GM21737 (cell line): ENCODE data around the gene ARL4D.
"Not testable (repeated sequence)": the region's sequence is repeated elsewhere in the genome, so short reads cannot be mapped to it uniquely, and the experiment has no call there.

Experiments
- ATAC-seq: cut with Tn5 transposase; IDR thresholded peaks from one replicate; pipeline ENCODE4 v1.9.1; 2021; ENCODE audit warnings: mild to moderate bottlenecking, moderate library complexity; ENCODE audit not compliant: unreplicated experiment

ARL4D gene

DNA sequence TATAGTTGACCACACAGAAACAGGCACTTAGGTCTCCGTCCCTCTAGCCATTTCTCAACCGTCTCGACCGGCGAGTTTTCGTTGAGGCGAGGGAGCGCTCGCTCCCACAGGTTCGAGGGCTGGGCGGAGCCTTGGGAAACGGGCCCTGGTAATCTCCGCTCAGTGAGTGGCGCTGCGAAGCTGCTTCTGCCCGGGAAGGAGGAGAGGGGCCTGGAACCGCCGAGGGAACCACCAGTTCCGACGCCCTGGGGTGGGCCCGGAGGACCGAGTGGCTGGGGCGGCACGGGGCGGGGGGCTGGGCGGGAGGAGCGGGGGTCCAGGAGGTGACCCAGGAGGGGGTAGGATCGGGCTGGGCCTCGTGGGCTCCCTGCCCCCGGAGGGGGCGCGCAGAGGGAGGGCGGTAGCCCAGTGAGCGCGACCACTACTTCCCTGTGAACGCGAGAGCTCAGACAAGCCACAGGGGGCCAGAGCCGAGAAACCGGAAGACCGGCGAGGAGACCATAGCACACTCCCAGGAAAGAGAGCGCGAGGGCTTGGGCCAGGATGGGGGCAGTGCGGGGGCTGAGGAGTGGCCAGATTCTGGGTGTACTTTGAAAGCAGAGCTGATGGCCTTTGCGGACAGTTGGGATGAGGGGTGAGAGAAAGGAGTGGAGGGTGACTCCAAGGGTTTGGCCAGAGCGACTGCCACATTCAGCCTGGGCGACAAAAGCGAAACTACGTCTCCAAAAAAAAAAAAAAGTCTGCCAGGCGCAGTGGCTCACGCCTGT, 29.9 kb upstream of the ARL4D start:
- no peak for ATAC-seq

DNA sequence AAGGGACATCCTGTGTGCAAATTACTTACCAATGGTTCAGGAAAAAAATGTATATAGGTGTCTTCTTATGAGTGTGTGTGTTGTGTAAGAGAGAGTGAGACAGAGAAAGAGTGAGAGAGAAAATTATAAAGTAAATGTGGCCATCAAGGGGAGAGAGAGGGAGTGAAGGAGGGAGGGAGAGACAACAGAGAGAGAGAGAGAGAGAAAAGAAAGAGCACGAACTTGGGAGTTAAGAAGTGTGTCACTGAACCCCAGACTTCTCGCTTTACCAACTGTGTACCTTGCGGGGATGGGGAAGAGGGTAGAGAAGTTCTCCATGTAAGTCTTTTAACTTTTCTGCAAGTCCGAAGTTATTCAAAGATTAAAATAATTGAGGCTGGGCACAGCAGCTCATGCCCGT, 28.8 kb upstream of the ARL4D start:
- no peak for ATAC-seq

DNA sequence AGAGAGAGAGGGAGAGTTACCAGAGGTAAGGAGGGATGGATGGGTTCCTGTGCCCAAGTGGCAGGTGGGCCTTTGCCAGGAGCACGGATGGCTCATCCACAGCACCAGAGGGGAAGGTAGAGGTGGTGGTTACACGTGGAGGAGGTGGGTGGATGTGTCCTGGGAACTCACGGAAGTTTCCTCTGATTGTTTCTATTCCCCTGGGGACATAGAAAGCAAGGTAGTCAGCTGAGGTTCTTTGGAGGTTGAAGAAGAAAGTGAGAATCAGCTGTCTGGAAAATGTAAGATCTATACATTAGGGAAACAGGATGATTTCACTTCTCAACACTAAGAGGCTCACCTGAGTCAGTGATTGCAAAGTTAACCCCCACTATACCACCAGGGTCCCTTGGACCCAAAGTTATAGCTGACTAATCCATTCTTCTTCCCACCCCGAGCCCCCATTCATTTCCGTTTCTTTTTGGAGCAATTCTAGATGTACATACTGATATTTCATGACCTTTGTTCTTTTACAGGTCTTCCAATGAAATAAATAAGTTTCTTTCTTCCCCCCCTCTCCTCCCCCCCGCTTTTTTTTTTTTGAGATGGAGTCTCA, 27.5 kb upstream of the ARL4D start:
- ATAC-seq = no peak

DNA sequence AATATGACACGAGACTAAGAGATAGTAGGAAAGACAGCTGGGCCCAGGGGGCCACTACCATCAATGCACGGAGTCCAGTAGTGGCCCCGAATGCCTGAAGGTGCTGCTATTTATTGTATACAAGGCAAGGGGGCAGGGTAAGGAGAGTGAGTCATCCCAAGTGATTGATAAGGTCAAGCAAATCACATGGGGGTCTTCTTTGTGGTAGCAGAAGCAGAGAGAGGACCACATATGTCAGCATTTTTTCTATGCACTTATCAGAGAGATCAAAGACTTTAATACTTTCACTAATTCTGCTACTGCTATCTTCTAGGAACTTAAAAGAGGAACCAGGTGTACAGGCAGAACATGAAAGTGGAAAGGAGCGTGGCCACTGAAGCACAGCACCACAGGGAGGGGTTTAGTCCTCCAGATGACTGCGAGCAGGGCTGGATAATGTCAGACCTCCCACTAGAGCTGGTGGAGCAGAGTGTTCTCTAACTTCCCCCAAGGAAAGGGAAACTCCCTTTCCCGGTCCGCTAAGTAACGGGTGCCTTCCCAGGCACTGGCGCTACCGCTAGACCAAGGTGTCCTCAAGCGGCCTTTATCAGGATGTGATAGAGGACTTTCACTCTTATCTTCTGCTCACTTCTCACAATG, 26.4 kb upstream of the ARL4D start:
- no peak for ATAC-seq

DNA sequence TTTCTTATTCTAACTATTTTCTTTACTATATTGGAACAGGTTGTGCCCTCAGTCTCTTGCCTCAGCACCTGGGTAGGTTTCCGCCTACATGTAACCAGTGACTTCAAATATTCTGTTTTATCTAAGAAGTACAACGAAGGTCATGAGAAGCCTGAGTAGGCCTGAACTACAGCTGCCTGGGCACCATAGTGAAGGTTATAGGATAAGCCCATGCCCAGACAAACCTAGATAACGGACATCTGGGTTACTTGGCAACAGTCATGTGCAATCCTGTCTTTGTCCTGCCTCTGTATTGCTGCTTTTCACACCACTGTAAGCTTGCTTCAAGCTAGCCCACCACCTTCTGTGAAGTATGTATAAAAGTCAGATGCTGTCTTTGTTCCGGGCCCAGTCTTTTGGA, 25.4 kb upstream of the ARL4D start:
- ATAC-seq = no peak

DNA sequence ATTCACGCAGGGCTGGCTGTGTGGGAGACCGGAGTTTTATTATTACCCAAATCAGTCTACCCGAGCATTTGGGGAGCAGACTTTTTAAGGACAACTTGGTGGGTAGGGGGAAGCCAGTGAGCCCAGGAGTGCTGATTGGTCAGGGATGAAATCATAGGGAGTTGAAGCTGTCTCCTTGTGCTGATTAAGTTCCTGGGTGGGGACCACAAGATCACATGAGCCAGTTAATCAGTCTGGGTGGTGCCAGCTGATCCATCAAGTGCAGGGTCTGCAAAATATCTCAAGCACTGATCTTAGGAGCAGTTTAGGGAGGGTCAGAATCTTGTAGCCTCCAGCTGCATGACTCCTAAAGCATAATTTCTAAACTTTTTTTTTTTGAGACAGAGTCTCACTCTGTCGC, 22.9 kb upstream of the ARL4D start:
- not testable (repeated sequence) for ATAC-seq

DNA sequence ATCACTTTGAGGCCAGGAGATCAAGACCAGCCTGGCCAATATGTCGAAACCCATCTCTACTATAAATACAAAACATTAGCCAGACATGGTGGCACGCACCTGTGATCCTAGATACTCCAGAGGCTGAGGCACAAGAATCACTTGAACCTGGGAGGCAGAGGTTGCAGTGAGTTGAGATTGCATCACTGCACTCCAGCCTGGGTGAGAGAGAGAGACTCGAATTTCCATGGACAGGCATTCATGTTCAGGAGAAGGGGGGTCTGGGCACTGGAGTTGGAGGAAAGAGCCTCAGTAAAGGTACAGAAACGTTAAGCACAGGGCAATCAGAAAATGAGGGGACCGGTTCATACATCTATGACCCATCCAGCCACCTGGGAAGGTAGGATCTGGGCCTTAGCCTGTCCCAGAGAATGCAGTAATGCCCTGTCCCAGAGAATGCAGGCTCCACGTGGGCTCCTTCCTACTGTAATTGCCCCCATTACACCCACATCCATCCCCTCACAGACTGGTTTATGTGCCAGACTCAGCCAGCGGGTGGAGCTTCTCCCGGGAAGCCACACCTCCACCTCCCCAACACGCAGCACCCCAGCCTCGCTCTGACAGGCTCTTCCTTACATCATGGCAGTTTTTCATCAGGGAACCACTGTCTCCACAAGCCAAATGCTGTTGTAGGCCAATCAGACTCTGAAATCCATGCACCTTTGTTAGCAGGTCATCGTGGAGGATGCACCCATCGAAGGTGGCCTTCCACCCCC, 21.6 kb upstream of the ARL4D start:
- ATAC-seq = no peak

DNA sequence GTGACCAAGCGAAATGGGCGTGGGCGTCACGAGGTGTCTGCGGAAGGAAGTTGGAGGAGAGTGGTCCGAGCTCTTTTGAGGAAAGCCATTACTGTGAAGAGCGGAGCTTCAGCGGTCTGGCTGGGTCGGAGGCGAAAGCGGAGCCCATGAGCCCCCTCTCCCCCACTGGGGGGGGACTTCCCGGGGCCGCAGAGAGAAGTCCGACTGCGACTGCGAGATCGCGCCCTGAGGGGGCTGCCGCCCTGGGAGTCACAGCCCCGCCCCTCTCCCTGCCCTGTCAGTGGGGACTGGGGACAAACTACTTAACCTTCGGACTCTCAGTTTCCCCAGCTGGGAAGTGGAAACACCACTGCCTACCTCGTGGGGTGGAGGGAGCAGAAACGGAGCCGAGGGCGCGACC, 20.0 kb upstream of the ARL4D start:
- ATAC-seq = no peak

DNA sequence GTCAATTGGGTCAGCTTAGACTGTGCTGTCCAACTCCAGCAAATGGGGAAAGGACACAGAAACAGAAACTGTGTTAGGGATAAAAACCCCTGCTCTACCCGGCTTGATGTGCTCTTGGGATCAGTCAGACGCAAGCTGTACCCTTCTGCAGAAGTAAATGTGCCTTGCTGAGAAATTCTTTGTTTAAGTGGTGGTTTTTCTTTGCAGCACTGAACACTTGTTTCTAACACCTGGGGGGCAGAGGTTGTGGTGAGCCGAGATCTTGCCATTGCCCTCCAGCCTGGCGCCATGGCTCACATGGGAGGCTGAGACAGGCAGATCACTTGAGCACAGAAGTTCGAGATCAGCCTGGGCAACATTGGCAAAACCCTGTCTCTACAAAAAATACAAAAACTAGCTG, 18.5 kb upstream of the ARL4D start:
- ATAC-seq = no peak

DNA sequence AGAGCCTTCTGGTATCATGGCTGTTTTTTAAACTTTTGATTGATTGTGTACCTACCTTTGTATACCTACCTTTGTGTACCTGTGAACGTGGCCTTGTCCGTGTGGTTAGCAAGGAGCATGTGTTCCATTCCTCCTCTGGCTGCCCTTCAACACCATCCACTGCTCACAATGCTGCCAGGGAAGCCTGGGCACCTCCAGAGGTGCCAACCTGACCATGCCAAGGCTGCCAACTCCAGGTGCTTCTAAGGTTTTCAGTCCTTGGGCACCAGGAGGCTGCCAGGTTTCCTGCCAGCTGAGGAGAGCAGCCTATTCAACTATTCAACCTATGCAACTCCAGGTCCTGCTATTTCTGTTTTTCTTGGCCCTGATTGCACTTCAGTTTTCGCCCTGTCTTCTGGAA, 17.6 kb upstream of the ARL4D start:
- ATAC-seq = no peak

DNA sequence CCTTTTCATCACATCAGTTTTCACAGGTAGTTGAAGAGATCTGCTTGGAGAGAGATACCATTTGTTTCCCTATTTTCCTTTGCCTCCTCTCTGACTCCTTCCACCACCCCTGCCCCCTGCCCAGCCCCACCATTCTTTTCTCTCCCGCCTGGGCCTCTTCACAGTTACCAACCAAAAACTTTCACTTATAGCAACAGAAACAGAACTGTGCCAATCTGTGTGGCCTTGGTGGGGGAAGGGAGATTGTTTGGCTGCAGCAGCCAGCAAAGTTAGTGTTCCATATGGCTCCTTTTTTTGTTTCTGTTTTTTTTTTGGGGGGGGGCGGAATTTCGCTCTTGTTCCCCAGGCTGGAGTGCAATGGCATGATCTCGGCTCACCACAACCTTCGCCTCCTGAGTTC, 17.2 kb upstream of the ARL4D start:
- ATAC-seq = no peak

DNA sequence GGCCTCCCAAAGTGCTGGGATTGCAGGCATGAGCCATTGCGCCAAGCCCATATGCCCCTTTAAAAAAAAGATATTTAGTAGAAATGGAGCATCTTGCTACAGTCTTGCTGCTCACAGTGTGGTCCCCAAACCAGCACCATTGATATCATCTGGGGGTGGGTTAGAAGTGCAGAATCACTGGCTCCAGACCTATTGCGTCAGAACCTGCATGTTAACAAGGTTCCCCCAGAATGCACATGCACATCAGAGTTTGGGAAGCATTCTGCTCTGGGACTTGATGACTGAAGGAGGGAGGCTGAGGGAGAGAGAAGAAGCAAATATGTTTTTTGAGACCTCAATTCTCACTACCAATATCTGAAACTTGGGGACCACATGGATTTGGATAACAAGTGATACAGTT, 16.0 kb upstream of the ARL4D start:
- ATAC-seq = no peak

DNA sequence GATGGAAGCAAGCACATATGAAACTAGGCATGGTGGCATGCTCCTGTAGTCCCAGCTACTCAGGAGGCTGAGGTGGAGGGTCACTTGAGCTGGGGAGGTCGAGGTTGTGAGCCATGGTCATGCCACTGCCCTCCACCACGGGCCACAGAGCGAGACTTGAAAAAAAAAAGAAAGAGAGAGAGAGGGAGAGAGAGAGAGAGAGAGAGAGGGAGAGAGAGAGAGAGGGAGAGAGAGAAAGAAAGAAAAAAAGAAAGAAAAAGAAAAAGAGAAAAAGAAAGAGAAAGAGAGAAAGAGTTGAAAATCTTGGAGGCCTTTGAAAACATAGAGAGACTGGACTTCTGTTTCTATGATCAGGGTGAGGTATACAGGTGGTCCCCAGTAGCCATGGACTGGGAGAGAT, 15.4 kb upstream of the ARL4D start:
- no peak for ATAC-seq

DNA sequence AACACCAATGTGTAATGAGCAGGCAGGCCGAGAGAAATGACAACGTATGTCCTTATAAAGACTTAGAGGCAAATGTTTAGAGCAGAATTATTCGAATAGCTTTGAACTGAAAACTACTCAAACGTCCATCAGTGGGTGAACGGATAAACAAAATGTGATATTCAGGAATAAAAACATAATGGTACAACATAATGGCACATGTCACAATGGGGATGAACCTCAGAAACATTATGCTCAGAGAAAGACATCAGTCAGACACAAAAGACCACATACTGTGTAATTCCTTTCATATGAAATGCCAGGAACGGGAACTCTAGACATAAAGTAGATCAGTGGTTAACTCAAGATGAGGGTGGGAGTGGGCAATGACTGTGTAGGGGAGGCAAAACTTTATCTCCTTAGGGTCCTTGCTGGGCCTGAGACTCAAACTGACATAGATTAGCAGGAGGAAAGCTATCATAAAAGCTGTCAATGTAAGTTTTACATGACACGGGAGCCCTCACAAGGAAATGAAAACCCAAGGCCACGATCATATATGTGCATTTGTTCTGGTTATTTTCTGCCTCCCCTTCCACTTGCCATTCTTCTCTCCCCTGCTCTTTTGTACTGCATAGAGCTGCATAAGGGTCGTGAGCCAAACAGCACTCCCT, 14.8 kb upstream of the ARL4D start:
- ATAC-seq = no peak

DNA sequence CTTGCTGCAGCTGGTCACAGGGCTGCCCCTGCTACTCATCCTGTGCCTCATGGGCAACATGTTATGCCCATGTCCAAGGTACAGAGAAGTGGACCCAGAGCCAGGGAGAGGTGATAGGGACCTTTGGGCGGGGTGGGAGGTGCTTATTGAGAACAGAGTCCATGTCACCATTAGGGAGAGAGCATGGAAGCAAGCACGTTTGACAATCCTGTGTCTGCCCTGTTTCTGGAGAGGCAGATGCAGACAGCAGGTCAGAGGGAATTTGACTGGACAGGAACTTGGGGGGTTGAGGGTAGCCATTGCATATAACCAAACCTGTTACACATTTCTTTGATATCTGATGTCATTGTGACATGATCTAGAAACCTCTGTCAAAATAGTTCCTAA, 14.3 kb upstream of the ARL4D start:
- no peak for ATAC-seq

DNA sequence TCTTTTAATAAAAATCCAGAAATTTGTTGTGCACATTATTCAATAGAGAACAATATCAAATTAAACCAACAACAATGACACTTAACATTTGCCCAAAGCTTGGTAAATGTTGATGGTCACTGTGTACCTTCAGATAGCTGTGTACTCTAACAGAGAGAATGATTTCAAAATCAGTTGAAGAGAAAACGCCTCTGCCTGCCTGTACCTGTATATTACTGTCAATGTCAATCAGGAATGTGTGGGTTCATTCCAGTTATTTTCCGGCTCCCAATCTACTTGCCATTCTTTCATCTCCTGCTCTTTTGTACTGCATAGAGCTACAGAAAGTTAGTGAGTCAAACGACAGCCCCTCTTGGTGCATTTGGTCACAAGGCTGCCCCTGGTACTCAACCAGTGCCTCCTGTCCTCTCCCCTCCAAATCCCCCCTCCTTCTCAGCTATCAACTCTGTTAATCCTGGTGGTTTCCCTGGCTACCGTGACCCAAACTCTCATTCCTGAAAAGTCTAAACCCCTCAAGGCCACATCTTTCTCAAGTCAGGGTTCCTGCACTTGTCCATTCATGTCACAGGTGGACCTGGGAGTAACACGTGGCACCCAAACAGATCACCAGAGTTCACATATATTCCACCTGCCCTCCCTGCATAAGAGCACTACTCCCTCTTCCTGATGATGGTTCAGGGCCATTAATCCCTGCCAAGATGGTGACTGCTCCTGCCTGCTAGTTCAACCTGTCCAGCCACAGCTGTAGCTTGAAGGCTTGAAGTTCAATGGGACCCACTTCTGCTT, 13.6 kb upstream of the ARL4D start:
- ATAC-seq = no peak

DNA sequence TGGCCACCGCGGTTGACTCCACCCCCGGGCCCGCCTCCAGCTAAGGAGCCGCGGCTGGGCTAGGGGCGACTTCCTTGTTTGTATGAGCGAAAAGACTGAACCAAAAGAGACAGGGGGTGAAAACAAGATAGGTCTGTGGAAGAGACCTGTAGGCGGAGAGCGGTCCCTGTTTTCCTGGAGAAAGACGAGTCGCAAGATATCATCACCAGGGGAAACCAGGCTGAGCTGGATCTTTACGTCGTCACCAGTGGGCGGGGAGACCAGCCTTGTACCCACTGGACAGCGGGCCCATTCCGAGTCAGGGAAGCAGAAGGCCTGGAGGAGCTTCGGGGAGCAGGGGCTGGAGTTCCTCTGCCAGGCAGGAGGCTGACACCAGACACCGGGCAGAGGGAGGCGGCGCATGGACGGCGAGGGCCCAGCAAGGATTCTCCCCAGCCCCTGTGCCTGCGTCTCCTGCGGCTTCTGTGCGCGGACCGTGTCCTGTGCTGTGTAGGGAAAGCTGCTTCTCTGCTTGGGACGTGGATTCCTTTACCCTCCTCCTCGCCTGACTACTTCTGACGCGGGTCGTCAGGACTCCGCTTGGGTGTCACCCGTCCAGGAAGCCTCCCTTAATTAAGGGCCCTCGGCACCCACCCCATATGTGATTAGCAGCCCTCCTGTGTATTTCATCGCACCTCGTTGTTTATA, 10.3 kb upstream of the ARL4D start:
- peak; percentile 71 for ATAC-seq

DNA sequence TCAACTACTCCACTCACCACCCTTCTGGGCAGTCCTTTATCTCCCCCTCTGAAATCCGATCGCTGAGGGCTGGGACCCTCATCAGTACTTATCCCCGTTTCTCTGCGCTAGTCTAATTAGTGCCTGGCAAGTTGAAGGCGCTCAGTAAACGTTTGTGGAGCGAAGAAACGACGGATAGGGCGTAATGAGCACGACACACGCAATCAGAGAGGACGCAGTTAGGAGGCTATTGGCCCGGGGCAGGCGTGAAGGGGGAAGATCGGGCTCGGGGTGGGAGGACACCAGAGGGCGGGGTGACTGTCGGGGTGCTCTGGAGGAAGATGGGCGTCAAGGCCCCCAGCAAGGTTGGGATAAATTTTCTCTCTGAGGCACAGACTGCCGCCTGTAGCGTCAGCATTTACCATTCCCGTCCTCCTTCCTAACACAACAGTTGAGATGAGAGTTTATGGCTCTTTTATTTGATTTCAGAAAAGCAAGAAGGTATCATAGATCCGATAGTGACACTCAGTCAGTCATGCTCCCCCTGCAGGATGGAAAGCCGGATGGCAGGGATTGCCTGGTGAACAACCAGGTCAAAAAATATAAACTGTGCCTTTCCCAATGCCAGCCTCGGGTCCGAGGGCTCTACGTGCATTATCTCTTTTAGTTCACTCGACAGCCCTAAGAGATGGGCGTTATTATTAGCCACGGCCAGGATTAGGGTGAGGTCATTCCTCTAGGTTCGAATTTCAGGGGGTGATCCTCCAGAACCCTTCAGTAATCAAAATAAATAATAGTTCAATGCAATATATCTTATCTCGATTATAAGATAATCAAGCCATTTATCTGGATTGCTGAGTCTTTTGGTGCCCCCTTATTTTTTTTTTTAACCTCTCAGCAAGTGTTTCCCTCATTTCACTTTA, 9.5 kb upstream of the ARL4D start:
- ATAC-seq = peak; percentile 46

DNA sequence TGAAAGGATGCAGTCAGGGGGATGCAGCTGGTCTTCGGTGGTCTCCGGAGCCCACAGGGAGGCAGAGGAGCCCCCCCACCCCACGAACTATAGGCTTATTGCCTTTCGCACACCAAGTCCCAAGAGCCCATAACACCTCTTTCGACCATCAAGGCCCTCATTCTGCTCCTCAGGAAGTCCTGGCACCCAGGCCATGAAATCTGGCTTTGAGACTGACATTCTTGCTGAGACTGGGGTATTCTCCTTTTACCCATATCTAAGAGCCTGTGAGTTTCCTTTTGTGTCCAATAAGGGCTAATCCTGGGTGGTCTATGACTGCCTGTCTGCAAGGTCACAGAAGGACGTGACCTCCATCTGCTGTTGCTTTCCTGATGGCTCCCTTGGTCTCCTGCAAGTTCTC, 6.4 kb upstream of the ARL4D start:
- ATAC-seq = no peak
